Measurements from ENCODE around the gene KIAA1671.

The KIAA1671 gene

DNA sequence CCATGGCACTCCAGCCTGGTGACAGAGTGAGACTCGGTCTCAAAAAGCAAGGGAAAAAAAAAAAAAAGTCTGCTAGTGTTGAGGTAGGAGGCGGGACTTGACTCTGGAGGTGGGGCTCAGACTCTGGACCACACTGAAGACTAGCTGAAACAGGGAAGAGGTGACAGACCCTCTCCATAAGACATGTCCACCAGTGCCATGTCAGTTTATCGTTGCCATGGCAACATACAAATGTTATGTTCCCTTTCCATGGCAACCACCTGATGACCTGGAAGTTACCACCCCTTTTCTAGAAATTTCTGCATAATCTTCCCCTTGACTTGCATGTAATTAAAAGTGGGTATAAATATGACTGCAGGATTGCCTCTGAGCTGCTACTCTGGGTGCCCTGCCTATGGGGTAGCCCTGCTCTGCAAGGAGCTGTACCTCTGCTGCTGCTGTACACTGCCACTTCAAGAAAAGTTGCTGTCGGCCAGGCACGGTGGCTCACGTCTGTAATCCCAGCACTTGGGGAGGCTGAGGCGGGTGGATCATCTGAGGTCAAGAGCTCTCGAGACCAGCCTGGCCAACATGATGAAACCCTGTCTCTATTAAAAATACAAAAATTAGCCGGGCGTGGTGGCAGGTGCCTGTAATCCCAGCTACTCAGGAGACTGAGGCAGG, 55.1 kb downstream of the KIAA1671 start:
- no peak for DNase-seq

DNA sequence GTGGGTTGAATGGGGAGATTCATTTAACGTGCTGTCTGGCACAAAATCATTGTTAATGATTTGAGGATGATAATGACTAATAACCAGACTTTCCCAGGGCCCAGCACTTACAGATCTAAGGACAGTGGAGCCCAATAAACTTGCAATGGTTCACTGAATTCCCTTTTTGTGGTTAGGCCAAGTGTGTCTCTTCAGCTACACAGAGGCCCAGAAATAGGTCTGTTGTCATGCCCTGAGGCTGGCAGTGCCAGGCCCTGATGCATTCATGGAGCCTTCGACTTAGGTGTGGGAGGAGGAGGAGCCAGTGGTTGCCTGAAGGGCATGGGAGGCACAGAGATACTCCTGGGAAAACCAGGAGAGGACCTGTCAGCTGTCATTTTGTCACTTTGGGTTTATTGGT, 56.1 kb downstream of the KIAA1671 start:
- no peak for DNase-seq

DNA sequence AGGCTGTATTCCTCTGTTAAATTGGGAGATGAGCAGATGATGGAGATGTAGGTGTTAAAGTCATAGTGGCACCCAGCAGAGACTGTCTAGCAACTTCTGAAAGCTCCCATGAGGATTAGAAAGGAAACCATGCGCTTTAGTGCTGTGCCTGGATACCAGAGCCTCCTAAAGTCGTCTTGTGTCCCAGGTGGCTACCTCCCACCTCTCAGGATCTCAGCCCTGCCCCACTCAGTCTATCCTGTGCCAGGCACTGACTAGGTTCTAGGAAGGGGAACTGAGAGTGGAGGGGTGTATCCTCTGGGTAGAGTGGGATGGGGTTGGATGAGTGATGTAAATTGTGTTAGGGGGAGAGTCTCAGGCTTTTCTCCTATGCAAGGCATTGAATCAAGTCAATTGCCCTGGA, 60.2 kb downstream of the KIAA1671 start:
- no peak for DNase-seq

DNA sequence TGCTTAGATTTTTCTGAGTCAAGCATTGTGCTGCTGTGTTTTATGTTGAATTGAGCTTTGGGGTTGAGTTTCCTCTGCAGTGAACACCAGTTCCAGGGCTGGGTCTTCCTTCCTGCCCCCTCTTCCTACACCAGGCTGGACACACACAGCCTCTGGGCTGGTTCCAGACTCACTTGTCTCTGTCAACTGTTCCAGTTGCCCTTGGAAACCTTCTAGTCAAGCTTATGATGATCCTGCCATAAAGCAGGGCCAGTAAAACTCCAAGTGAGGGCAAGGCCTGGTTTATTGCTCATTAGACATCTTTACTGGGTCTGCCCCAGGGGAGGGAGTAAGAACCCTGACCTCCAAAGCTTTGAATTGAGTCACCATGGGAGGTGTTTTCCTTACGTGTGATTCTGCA, 61.1 kb downstream of the KIAA1671 start:
- no peak for DNase-seq

DNA sequence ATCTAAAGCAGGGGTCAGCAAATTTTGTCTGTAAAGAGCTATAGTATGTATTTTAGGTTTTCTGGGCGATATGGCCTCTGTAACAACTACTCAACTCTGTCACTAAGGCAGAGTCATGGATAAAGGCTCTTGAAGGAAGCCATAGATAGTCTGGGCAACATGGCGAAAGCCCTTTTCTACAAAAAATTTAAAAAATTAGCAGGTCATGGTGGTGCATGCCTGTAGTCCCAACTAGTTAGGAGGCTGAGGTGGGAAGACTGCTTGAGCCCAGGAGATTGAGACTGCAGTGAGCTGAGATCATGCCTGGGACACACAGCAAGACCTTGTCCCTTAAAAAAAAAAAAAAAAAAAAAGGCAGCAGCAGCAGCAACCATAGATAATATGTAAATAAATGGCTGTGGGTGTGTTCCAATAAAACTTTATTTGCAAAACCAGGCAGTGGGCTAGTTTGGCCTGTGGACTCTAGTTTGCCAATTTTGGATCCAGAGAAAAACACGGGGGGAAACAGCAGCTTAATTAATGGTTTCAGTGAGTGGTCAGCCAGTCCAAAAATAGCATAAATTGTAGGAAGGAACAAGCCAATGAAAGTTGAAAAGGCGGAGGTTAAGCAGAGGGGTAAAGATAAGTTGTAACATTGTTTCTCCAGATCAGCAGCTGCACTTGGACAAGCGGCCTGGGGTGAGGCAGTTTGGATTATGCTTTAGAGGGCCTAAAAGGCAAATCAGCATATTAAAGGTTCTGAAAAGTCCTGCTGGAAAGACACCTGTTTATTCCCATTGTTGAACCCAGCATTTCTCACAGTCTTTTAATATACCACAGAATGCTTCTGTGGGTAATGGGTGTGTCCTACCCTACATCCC, 62.6 kb downstream of the KIAA1671 start:
- no peak for DNase-seq

DNA sequence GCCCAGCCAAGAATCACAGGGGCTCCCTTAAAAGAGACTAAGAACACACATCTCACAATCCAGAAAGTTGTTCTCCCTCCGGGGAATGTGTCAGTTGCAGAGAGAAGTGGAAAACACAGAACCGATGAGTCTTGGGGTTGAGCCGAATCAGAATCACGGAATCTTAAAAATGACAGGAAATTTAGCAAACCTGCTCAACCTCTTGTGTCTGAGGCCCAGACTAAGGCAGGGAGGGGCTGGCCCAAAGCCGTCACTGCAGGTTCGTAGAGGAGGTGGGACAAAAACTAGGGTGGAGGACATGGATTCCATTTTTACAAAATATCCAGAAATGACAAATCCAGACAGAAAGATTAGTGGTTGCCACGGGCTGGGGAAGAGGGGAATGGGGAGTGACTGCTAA, 63.8 kb downstream of the KIAA1671 start:
- no peak for DNase-seq

DNA sequence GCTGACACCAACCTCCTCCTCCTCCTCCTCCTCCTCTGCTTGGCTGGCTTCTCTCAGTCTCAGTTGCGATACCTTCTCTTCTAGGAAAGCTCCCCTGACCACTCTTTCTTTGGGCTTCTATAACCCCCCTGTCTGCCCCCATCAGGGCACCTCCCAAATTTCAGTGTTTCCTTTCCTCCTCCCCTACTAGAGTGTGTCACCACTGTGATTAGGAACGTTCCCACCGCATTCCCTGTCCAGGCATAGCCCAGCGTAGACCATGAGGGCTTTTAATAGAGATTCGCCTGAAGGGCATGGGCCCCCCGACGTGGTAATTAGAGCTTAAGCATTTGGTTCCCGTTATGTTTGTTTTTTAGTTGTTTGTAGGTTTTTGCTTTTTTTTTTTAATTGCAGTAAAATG, 65.5 kb downstream of the KIAA1671 start:
- DNase-seq: no peak

DNA sequence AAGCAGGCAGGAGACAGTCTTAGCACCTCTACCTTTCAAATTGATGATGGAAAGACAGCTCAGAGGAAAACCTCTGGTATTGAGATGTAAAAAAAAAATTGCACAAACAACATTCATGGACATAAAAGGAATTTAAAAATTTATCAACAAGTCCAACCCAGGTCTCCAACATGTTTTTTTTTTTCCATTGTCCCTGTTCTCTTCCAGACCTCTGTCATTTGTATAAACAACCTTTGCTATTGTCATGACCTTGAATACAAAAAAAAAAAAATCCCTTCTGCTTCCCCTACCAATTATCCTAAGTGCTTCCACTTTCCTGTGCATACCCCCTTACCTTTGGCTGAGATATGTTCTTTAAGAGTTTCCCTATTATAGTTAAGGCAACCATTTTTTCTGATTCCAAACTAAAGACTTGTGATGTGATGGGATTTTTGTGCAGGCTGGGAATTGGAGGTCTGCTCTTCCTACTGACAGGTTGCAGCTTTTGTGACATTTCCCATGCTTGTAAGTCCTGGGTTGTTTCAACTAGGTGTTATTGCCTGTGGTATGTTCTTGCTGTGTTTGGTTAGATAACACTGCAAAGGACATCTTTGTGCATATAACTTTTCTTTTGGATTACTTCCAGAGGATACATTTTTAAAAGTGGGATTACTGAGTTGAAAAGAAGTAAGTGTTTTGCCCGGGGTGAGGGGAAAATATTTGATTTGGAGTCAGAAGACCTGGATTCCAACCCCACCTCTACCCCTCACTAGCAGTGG, 67.1 kb downstream of the KIAA1671 start:
- DNase-seq: no peak

DNA sequence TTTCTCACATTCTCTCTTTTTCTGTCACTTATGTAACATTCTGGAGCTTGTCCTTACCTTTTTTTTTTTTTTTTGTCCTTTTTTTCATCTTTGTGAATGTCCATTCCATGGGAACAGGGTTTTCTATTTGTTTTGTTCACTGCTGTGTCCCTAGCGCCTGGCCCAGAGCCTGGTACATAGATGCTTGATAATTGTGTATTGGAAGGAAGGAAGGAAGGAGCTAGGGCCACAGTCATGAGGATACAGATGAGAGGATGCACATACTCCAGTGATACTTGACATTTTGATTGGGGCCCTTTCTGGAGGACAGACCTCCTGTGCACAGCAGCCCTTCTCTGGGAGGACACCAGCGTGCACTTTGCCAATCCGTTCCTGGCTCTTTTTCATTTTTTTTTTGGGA, 68.9 kb downstream of the KIAA1671 start:
- DNase-seq: peak in 2 of 56 donors; percentile 17 to 21

DNA sequence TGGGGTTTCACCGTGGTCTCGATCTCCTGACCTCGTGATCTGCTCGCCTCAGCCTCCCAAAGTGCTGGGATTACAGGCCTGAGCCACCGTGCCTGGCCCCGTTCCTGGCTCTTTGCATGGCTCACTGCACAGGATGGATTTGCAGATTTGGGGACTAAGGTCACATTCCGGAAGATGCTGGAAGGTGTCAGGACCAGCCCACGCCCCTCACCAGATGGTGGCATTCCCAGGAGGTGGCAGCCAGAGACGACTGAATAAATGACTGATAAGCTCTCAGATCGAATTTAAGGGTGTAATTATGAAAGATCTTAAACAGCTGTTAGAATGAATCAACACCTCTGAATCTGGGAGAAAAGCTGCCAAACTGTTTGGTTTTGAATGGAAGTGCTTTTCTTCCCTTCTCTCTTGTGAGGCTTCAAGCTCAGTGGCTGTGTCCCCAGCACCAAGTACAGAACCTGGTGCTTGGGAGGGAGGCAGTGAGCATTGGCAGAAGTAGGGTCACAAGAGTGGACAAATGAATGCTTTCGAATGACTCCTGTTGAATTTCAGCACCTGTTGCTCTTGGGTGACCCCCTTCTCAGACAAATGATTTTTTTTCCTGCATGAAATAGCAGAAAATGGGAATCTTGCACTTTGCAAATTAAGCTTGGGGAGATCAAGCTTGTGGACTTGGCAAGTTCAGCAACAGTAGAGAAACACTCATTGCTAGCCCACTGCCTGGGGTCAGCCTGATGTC, 69.6 kb downstream of the KIAA1671 start:
- peak in 2 of 56 donors; percentile 7 to 17 for DNase-seq

DNA sequence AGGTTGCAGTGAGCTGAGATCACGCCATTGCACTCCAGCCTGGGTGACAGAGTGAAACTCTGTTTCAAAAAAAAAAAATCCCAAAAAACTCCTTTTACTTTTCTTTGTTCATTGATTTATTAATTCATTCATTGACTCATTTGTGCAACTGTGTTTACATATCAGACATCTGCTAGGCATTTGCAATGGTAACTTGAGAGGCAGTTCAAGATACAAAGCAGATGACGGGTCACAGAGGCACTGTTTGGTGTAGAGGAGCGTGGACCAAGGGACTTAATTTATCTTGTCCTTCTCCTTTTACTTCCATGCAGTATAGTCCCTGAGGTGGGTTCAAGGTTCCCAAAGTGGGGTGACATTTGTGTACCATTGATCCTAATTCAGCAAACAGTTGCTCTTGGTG, 71.4 kb downstream of the KIAA1671 start:
- DNase-seq: no peak

DNA sequence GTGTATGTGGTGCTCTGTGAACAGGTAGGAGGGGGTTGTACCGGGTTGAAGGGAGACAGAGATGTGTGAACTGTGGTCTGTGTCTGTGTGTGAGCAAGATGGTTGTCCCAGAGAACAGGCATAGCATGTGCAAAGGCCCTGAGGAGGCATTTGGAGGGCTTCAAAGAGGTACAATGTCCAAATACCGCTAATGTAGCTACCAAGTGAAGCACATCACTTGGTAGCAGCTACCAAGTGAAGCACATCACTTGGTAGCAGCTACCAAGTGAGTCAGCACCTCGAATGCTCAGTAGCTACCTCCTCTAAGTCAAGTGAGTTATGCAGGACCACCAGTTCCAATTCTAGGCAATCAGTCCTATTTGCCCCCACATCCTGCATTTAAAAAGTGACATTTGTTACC, 72.4 kb downstream of the KIAA1671 start:
- no peak for DNase-seq

DNA sequence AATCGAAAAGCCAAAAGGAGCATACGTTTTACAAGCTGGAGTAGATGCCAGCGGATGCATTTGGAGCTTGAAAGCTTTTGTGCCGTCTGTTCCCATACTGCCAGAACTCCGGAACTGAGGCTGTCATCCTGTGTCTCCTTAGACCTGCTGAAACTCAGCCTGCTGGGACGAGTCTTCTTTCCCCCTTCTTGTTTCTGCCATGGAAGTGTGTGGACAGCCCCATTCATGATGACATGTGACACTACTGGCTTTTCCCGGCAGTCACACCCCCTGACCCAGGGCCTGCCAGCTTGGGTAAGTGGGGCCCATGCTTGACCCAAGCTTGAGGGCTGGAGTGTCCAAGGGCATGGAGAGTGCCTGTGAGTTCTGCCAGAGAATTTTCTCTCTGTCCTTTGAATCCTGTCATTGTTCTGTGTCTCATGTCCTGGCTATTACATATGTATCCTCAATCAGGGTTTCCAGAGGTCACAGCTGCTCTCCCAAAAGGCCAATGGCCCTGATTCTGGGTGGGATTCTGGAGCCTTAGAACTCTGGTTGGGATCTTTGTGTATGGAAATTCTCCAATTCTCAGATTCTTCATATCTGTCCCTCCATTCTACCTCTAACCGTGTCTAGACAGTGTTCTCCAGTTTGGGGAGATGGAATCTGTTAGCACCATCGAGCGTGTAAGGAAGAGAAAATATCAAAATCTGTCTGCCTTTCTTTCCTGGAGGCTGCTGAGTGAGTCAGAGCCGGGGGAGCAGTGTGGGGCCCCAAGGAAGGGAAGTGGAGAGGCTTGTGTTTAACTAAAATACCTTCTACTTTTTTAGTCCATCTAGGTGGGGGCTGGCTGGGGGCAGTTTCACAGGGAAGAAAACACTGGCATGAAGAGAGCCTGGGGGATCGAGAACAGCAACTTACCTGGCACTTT, 73.2 kb downstream of the KIAA1671 start:
- DNase-seq: peak in 9 of 56 donors; percentile 9 to 40 (median 25)

DNA sequence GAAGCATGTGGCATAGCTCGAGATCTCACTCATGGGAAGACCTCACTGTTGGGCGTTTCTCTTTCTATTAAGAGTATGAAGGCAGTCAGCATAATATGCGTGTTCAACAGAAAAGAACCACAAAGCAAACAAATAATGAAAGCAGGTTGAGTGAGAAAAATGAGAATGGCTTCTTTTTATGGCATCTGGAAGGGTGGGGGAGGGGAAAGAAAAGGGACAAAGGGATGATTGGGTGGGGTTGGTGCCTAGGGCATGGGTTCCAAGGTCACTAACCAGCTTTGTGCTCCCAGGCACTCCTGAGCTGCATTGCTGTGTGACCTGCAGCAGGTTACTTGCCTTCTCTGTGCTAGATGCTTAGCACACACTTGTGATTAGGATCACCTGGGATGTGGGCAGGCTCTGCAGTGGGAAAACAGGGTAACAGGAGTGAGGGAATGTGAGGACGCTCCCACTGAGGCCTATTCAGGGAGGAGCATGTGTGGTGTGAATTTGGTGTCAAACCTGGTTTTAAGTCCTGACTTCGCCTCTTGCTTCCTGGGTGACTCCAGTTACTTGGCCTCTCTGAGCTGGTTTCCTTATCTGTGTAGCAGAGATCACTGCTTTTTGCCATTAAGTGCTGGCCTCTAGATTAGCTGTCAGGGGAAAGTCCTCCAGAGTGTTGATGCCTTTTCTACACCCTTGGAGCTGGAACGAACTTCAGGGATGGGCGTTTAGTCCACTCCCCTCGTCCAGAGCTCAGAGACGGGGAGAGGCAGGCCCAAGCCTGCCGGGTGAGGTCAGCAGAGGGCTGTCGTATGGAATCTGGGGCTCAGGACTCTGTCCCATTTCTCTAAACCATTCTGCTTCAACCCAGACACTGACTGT, 74.8 kb downstream of the KIAA1671 start:
- no peak for DNase-seq

DNA sequence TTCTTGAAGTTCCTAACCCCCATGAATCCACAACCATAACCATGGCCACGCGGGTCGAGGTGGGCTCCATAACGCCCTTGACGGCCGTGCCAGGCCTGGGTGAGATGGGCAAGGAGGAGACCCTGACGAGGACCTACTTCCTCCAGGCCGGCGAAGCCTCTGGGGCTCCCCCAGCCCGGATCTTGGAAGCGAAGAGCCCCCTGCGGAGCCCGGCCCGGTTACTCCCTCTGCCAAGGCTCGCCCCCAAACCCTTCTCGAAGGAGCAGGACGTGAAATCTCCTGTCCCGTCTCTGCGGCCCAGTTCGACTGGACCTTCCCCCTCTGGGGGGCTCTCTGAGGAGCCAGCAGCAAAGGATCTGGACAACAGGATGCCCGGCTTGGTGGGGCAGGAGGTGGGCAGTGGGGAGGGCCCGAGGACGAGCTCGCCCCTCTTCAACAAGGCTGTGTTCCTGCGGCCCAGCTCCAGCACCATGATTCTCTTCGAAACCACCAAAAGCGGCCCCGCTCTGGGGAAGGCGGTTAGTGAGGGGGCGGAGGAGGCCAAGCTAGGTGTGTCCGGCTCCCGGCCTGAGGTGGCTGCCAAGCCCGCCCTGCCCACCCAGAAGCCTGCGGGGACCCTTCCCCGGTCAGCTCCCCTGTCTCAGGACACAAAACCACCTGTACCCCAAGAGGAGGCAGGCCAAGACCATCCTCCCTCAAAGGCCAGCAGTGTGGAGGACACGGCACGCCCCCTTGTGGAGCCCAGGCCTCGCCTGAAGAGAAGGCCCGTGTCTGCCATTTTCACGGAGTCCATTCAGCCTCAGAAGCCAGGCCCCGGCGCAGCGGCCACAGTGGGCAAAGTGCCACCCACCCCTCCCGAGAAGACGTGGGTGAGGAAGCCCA, 75.7 kb downstream of the KIAA1671 start:
- peak in 2 of 56 donors; percentile 11 to 20 for DNase-seq

DNA sequence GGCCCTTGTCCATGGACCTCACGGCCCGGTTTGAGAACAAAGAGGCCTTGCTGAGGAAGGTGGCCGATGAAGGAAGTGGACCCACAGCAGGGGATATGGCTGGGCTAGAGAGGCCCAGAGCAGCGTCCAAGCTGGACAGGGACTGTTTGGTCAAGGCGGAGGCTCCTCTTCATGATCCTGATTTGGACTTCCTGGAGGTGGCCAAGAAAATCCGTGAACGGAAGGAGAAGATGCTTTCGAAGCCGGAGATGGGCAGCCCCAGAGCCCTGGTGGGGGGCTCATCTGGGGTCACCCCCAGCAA, 76.3 kb downstream of the KIAA1671 start:
- no peak for DNase-seq

DNA sequence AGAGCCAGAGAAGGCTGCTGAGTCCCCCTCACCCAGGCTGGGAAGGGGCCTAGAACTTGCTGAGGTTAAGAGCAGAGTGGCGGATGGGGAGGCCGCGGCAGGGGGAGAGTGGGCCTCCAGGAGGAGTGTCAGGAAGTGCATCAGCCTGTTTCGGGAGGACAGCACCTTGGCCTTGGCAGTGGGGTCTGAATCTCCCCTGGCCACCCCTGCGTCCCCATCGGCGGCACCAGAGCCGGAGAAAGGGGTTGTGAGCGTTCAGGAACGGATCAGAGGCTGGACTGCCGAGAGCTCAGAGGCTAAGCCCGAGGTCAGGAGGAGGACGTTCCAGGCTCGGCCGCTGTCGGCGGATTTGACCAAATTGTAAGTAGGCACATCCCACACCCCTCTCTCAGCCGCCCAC, 76.7 kb downstream of the KIAA1671 start:
- no peak for DNase-seq

DNA sequence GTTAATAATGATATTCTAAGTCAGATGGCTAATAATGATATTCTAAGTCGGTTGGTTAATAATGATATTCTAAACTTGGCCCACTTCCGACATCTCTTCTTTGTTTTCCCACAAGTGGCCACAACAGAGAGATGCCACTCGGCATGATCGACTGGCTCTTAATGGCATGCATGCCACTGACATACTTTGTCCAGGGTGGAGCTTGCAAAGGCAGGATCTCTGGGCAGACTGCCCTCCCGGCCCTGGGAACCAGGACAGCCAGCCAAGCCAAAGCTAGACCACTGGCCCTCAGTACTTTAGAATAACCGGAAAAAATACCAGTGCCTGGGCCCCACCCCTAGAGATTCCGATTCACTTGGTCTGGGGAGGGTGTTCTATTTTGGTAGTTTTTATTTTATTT, 78.1 kb downstream of the KIAA1671 start:
- peak in 9 of 56 donors; percentile 7 to 56 (median 30) for DNase-seq
